ENCODE results near the gene UBE2B.

UBE2B gene

DNA sequence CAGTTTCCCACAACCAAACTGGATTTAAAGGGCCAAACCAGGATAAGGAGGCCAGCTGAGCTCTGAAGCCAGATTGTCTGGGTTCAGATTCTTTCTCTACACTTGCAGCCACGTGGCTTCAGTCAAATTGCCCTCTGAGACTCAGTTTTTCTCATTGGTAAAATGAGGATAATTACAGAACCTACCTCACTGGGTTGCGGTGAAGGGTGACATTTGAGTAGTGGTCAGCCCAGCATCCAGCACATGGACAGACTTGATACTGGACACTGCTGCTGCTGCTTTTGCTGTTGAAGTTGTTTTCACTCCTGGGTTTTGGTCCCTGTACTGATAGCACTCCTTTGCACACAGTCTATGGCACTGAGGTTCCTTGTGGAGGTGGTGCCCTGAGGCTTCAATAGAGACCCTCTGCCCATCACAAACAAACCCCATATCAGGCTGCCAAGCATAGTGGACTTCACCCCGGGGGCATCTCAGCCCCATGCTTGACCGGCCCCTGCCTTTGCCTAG, 66.0 kb downstream of the UBE2B start:
- DNase-seq (ENCODE audit: low spot score), result no peak

DNA sequence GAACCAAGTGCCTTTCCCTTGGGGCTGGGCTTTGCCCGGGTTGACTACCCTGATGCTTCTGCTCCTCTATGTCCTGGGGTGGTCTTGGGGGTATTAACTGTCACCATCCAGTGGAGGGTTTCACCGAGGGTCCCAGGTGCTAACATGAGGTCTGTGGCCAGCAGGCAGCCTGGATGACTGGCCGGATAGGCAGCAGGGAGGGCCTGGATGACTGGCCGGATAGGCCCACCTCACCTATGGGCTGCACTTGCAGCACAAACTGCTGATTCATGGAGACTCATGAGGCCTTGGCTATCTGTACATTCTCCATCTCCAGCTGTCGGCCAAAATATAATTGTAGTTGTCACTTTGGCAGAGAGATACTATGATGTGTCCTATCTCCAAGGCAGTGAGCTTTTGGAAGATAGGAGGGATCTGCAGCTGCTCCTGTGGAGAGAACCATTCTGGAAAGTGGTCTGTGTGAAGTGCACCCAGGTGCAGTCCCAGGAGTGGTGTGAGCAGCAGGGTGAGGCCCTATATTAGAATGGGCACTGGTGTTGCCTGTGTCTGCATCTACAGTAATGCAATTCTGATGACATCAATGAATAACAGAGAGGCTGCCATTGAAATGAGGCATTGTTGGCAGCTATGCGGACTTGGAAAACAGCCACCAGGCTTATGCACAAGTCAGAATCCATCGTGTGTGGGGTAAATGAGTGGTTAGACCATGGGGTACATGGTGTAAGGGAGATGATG, 66.6 kb downstream of the UBE2B start:
- no peak for DNase-seq (ENCODE audit: low spot score)

DNA sequence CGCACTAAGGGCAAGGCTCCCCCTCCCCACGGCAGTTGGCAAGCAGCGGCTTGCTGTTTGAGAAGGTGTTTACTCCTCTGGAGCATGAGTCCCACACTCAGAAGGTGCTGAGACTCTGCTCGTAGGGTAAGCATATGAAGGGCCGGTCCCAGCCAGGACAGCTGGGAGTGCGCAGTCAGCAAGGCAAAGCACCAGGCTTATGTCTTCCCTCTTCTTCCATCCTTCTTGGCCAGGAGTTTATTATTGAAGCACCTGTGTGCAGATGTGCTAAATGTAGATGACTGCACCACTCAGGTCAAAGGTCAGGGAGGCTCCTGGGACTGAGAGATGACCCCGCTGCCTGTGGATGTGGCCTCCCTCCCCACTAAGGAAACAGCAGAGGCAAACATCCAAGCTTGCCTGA, 67.4 kb downstream of the UBE2B start:
- DNase-seq (ENCODE audit: low spot score), result no peak

DNA sequence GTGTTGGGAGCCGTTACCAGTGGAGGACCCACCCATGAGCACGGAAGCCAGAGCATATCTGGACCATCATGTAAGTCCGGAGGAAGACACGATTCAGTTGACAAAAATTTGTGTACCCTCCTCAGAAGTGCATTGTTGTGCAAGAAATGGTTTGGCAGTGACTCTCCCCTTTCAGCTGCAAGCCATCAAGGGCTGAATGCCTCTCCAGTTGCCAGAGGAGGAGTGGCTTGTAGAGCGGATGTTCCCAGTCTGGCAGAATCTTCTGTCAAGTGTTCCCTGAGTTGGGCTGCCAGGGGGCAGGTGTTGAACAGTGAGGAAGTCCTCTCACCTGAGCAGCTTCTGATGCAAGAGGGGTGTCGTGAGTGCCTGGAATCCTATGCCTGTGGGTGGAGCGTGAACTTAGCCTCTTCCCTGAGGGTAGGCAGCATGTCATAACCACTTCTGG, 67.9 kb downstream of the UBE2B start:
- no peak for DNase-seq (ENCODE audit: low spot score)

DNA sequence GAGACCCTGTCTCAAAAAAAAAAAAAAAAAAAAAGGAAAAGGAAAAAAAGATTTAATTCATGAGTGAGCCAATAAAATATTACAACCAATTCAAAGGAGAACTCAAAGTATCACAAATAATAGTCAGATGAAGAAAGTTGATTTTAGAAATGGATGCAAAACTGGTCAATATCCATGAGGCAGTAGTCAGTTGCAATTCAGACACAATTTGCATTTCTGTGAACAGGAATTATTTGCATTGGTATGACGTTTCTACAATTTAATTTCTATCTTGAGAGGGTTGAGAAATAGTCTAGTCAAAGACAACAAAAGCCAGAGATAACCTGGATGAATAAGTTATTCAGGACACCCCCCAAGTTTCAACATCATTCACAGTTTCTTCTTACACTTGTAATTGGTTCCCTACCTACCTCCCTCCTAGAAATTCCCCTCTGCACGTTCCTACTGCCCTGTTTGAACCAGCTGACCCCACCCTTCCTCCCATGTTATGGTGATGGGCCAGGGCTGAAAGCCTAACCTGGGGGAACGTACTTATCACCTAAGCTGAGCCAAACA, 68.9 kb downstream of the UBE2B start:
- no peak for DNase-seq (ENCODE audit: low spot score)

Data from left forelimb (tissue), 1 donor.